GM19468 (cell line): ENCODE measurements around the gene MAP2K5.

ENCODE experiments used
- ATAC-seq: cut with Tn5 transposase; IDR thresholded peaks from one replicate; pipeline ENCODE4 v1.9.1; 2021; ENCODE audit warnings: mild to moderate bottlenecking, moderate library complexity, moderate number of reproducible peaks; ENCODE audit not compliant: unreplicated experiment; ENCODE audit errors: extremely low read depth

The MAP2K5 gene

DNA sequence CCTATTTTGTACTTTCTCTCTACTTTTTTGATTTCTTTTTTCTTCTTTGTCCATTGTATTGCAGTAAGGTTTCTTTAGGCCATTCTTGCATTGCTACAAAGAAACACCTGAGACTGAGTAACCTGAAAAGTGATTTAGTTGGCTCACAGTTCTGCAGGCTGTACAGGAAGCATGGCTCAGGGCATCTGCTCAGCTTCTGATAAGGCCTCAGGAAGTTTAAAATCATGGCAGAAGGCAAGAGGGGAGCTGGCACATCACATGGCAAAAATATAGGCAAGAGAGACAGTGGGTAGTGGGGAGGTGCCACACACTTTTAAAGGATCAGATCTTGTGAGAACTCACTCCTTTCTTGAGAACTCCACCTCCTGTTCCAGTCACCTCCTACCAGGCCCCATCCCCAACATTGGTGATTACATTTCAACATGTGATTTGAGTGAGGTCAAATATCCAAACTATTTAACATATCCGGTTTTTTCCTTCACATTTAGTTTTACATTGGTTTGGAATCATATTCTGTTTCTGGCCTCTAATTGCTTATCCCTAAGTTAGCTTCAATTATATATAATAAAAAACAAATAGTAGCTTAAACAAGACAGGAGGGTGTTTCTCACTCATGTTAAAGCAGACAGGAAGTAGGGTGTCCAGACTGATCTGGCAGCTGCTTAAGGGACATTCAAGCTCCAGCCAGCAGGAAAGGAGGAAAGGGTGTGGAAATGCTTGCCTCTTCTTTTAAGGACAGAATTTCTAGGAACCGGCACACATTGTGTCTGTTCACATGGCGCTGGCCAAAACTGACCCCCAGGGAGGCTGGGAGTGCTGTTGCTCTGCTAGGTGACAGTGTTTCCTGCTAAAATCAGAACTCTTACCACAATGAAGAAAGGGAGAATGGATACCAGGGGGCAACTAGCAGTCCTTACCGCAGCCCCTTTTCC, 254.0 kb downstream of the MAP2K5 start:
- ATAC-seq, result no peak

DNA sequence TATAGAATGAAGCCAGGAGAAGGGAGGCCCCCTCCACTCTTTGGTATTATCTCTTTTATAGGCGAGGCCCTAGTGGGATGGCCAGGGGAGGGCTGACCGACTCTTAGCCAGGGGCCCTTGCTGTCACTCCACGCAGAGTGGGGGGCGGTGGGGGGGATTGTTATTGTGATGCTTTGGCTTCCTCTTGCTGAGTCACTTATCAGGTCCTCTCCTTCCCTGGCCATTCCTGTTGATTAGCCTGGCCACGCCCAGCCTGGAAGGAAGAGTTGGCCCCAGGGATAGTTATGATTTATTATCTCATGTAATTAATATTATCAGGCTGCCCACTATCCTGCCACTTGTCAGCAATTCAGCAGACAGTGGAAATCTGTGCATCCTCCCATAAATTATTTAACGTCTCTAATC, 257.3 kb downstream of the MAP2K5 start:
- no peak for ATAC-seq

DNA sequence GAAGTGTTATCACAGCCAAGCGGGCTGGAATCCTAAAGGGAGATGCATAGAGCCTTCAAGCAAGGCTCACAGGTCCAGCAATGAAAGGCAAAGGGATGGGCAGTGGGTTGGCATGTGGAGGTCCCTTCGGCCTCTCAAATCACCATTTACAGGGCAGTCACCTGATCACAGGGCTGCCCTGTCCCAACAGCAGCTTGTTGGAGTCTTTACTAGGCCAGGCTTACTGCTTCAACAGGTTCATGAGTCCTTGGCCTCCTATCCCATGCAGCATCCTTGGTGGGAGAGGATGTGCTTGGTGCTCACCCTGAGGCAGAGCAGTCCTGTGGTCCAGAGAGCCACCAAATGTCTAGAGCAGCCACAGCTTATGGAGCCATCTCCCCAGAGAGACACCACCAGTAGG, 258.6 kb downstream of the MAP2K5 start:
- ATAC-seq, result no peak

DNA sequence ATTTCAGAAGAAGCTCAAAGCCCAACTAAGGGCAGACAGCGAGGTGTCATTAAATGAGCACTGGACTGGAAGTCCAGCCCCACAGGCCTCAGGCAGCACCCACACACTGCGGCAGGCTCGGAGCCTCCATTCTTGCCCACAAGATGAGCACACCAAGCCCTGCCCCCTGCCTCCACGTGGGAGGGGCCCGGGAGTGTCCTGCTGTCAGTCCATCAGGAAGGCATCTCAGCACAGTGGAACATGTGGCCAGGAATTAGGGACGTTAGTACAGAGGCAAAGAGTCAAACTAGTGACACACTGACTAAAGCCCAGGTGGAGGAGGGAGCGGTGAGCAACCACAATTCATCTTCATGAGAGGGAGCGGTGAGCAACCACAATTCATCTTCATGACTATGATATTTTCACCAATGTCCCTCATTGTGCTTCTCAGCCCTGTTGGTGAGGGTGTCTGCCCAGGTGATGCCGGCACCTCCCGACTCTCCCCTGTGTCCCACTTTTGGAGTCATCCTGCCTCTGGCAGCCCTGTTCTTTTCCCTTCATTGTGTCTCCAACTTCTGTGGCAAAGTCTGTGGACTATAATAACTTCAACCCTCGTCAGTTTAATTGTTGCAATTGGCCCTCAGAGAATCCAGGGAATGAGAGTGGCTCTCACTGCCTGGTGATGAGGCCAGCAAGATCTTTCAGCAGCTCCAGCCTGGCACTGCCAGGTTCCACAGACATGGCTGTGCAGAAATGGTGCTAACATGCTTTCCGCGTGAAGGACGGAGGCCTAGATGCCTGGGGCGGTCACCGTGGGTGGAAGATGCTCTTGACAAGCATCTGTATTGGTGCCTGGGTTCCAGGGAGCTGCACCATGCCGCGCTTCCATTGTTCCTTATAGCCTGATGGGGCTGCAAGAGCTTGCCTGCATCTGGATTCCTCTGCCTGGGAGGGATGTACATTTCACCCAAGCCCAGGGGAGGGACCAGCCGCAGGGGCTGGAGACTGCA, 259.7 kb downstream of the MAP2K5 start:
- no peak for ATAC-seq

DNA sequence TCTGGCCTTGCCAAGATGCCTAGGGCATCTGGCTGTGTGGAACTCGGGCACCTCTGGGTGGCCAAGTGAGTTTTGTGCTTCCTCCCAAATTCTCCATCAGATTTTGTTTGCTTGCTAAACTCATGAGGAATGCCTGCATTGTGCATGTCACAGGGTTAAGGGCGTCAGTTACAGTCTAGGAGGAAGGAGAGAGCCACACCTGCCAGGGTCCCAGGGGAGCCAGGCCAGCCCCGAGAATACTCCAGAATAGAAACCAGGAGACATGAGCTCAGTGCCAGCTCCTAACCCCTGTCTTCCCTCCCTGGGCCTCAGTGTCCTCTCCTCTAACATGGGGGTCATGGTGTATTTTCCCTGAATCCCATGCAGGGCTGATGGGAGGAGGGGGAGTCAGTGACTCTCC, 260.8 kb downstream of the MAP2K5 start:
- ATAC-seq, result no peak

DNA sequence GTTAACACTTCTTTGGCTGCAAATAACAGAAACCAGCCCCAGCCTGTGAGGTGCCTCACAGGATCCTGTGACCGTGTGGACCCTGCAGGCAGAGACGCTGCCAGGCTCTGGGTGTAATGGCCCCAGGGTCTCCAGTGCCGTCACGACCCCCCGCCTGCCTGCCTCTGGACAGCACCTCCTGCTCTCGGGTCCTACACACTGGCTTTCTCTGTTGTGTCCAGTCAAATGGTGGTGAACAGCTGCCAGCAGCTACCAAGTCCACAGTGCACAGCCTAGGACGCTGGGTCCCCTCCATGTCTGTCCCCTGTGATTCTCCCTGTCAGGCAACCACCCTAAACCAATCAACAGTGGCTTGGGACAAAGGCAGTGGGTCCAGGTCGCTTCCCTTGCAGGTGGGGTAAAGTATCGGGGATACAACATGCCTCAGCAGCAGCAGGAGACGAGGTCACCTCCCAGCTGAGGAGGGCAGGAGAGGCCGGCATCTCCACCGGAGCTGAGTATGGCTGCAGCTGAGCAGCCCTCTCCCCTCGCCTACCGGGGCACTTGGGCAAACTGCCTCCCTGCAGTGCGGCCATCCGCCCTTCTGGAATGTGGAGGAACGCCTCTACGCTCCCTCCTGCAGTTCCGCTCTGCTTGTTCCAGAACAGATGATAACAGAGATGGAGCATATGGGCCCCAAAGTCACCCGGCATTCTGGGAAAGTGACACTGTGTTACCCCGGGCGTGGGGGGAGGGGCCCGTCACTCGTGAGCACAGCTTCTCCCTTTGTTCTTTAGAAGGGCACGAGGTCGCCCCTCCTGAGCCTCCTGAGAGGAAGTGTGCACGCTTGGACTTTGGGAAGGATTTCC, 261.7 kb downstream of the MAP2K5 start:
- no peak for ATAC-seq

DNA sequence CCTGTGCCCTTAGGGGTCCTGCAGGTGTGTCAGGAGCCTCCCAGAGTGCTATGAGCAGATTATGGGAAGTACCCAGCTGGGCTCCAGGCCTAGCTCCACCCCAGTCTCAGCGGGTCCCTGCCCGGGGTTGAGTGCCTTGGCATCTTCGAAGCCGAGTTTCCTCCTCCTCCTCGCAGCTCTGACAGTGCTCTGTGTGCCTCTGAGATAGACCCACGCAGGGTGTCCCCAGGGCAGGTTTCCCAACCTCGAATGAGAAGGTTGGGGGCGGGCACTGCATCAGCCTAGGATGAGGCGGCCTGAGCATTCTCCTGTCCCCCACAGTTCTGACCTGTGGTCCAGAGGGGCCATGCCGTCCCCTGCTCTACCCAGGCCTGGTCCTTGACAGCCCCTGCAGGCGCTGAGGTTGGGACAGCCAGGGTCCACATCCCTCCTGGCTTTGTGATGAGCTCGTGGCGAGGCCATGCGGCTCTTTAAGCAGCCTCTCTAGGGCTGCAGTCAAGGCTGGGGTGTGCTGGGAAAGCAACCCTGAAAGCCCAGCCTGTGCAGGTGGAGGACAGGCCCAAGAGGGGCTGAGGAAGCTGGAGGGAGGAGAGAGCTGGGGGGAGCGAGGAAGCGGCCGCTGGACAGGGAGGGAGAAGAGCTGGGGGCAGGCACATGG, 262.6 kb downstream of the MAP2K5 start:
- no peak for ATAC-seq

DNA sequence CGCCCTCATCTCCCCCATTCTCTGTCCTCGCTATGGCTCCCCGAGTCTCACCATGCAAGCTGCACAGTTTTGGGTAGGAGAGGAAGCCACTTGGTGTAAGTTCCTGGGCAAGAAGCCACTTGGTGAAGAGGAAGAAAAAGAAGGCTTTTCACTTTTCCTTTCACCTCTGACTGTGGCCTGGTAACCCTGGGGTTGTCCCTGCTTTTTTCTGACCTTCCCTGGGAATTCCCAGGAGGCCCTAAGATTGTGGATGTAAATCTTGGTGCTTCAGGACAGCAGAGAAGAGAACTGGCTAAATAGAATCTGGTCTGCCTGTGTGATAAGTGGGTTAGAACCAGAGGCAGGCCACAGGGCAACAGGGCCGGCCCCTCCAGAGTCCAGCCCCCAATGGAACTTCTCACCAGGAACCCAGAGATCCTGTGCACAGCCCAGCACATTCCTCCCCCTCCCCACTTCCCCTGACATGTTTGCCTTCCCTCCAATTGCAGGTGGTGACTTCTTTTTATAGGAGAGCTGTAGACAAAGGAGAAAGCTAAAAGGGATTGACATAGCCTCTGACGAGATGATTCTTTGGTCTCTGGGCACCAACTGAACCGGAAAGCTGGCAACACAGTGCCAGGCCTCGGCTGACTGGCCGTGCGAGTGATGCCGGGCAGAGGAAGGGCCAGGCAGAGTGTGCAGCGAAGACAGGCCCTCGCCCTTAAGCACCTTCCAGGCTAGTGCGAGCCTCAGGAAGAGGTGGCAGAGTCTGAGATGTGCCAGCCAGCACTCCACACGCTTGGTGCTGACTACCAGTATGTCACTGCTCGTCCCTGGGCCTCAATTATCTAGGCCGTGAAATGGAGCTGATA, 263.4 kb downstream of the MAP2K5 start:
- no peak for ATAC-seq

DNA sequence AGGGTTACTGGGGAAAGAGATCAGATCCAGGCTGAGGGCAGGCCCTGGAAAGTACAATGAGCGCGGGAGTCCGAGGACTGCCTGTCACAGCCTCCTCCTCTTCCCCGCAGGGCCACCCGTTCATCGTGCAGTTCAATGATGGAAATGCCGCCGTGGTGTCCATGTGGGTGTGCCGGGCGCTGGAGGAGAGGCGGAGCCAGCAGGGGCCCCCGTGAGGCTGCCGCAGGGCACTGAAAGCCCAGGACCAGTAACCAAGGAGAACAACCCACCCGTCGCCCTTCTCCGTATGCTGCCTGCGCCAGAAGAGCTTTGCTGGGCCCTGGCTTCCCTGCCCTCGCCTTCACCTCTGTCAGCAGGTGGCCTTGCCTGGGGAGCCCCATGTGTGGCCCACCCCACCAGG, 264.0 kb downstream of the MAP2K5 start:
- ATAC-seq, result no peak

DNA sequence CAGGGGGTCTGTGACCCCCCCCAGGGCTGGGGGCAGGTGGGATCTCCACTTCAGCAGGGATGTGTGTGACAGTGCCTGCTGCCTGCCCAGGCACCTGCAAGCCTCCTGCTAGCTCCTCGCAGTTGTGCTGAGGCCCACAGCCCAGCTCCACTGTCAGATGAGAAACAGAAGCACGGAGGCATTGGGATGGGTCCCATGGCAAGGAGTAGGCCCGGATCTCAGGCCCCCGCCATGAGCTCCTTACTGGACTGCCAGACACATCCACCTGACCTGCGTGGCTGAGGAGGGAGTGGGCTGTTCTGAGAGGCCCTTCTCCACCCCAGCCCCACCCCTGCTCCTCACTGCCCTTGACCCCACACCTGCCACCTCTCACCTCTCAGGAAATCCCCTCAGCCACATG, 264.6 kb downstream of the MAP2K5 start:
- no peak for ATAC-seq

DNA sequence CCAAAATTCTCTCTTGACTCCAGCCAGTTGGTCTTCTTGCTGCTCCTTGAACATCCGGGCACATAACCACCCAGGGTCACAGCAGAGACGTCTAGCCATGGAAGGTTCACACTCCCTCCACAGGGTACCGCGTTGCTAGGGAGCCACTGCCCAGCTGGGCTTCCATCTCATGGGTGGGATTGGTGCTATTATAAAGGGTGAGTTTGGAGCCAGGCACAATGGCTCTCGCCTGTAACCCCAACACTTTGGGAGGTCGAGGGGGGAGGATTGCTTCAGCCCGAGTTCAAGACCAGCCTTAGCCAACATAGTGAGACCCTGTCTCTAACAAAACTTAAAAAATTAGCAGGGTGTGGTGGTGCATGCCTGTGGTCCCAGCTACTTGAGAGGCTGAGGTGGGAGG, 265.3 kb downstream of the MAP2K5 start:
- ATAC-seq, result no peak

DNA sequence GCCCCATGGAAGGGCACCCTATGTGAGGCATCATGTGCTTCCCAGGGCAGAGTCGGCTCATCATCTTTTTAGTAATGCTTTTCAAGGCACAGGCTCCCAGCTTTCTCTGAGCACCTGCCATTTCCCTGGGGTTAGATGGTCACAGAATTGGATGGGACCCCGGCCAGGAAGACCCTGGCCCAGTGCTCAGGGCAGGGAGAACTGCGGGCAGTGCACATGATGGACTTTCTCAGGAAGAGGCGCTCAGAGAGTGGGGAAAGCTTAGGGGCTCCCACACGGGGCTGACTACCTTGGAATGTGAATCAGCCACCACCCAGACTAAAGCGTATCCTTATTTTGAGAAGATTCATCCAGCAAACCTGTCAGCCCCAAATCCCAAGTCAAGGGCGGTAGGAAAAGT, 266.3 kb downstream of the MAP2K5 start:
- no peak for ATAC-seq

DNA sequence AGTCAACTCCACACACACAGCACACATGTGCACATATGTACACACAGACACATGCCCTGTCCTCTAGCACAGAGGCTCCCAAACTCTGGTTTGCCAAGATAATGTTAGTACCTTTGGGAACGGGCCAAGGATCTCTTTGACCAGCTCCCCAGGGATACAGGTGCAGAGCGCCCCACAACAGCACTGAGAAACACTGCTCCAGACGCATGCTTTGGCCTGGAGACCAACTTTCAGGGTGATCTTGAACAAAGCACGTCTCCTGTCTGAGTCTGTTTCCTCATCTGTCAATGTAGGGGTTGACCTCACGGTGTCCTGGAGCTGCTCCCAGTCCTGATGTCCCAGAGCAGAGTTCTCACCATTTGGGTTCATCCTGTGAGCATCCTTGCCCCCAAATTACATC, 266.9 kb downstream of the MAP2K5 start:
- ATAC-seq, result no peak

DNA sequence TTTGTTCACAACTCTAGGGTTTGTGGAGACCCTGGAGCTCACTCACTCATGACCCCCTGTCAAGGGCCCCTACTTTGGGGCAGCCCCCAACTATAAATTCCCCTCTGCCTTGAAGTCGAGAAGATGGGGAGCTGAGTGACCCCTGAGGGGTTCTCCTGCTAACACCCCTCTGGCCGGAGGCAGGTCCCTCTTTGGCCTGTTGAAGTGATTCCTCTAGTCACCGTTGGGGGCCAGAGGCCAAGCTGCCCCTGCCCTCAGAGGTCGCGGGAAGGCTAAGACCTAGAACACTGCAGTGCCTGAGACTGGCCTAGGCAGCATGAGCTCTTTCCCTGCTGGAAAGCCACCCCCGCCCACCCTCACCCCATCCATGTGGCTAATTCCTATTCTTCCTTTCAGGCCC, 267.4 kb downstream of the MAP2K5 start:
- ATAC-seq, result no peak

DNA sequence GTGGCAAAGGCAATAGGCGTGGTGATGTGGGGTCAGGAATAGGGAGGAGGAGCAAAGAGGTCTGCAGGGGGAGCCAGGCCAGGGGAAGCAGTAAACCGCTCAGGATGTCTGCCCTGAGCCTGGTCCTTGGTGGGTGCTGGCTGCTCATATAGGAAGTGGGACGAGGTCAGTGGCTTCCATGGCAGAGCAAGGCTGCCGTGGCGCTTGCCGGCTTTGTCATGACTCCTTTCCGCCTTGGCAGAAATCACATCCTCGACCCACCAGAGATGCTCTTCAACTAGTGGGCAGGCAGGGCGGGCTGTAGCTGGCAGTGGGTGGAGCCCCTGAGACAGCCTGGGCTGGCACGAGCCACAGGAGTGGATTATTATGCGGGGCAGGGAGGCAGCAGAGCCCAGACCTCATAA, 269.7 kb downstream of the MAP2K5 start:
- no peak for ATAC-seq

DNA sequence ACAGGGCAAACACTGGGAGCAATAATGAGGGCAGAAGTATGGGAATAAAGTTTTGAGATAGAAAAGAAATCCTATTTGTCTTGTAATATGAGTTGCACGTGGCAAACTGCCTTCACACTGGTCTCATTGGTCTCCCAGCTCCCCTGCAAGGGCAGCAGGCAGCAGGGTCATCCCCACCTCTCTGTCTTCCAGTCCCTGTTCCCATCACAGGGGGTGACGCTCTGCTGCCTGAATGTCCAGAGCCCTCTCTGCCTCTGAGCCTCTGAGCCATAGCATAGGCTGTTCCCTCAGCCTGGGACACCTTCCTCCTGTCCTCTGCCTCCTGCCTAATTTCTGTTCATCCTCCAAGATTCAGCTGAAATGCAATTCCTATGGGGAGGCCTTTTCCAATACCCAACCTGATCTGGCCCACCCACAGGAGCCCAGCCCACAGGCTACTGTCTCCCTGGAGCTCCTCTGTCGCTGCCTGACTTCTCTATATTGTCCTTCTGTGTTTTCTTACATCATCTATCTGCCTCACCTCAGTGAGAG, 270.7 kb downstream of the MAP2K5 start:
- no peak for ATAC-seq

DNA sequence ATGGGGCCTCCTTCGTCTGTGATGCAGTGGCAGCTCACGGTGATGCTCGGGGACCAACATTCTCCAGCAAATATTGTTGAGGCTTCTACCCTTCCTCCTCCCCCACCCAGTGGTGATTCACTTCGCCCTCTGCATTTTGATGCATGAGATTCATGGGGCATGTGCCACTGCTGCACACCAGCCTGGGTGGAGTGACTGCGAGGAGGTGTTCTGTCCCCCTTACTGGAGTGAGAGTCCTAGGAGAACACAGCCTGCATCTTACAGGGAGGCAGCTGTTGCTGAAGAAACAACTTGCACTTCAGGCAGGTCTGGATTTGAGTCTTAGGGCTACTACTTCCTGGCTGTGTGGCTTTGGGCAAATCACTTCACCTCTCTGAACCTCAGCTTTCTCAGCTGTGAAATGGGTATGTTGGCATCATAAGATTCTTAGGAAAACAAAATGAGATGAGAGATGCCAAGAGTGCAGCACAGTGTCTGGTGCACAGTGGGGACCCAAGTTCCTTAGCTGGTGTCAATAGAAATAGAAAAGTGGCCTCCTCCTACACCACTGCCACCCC, 272.6 kb downstream of the MAP2K5 start:
- no peak for ATAC-seq

DNA sequence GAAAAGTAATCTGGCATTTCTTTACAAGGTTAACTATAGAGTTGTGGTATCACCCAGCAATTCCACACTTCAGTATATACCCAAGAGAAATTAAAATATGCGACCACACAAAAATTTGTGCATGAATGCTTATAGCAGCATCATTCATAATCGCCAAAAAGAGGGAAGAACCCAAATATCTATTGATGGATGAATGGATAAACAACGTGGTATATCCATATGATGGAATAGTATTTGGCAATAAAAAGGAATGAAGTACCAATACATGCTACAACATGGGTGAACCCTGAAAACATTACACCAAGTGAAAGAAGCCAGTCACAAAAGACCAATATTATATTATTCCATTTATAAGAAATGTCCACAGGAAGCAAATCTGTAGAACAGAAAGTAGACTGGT, 274.2 kb downstream of the MAP2K5 start:
- no peak for ATAC-seq
